ENCODE measurements around the gene OR4N2. TPM values are rescaled to one million over a fixed set of nuclear protein-coding genes. Genes with fewer than 3 reads are reported as not detected.
"Not testable (repeated sequence)": the region's sequence is repeated elsewhere in the genome, so short reads cannot be mapped to it uniquely, and the experiment has no call there.

The OR4N2 gene
- total and polyA plus RNA-seq, 2 donors (not counting 1 experiment from before 2014, with no cell fraction given) = not detected

- no peak overlapping the region for H2AFZ ChIP-seq (ENCODE audit: low read length)
- H3K9ac ChIP-seq (ENCODE audit: insufficient read depth, low read length) = no peak overlapping the region
- DNase-seq (ENCODE audit: low read depth in 2 of 2) = no peak
- H3K79me2 ChIP-seq (ENCODE audit: control insufficient read depth, insufficient read depth, low read length) = no peaks in the 10 kb centered on the region
- H3K4me1 ChIP-seq (ENCODE audit: control insufficient read depth, extremely low read depth, insufficient read depth, low read length) = no peaks in the 10 kb centered on the region
- no peak overlapping the region for H3K4me2 ChIP-seq (ENCODE audit: extremely low read depth, insufficient read depth, low read length)
- no peak overlapping the region for H3K27ac ChIP-seq (ENCODE audit: insufficient read depth, low read length)
- TF ChIP-seq CTCF (conservative IDR thresholded peaks at IDR 0.05 in 1 of 2, IDR thresholded peaks at IDR 0.05 in 1 of 2; ENCODE audit: low read depth in 1 of 2, low read length in 2 of 2) (no peak), EZH2 (IDR thresholded peaks at IDR 0.05; ENCODE audit: low read length, missing control alignments) (no peak)
- no peak overlapping the region for H3K4me3 ChIP-seq (replicated peaks in 1 of 4; ENCODE audit: control extremely low read depth in 1 of 4, insufficient read depth in 1 of 4, low read depth in 3 of 4, low read length in 4 of 4)
- no peaks in the 10 kb centered on the region for H3K27me3 ChIP-seq (ENCODE audit: control insufficient read depth, insufficient read depth, low read length)
- no peaks in the 10 kb centered on the region for H4K20me1 ChIP-seq (ENCODE audit: control insufficient read depth, extremely low read depth, insufficient read depth, low read length)
- no peaks in the 10 kb centered on the region for H3K36me3 ChIP-seq (ENCODE audit: control insufficient read depth, insufficient read depth, low read length)
- no peaks in the 10 kb centered on the region for H3K9me3 ChIP-seq (ENCODE audit: control insufficient read depth, insufficient read depth, low read depth, low read length)
Measured at GRCh38 chr14:19828314-19828713, 24.7 kb downstream of the OR4N2 start.

DNA sequence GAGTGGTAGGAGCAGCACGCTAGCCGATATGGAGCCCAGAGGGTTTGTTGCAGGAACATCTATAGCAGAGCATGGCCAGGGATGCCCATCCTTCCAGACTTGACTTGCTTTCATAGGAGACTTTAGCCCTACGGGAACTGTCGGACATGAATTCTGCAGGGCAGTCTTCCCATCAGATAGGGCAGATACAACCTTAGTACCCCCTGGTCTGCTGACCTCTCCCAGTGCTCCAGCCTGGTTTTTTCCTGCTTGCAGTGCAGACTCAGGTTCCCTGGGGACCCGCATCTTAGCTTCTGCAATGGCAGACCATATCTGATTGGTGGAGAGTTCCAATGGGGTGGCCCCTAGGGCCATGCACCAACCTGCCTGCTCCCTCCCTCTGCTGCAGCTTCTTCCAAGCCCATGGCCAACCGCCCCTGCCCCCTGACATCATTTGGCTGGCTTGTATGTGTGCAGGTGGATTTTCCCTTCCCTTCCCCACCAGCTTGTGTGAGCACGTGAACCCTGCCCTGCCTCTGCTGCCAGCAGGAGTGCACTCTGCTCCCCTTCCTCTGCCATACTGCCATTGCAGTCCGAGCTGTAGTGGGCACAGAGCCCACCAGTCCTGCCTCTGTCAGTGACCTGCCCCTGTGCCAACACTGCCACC is 30.8 kb downstream of the OR4N2 start:
- DNase-seq (ENCODE audit: low read depth in 2 of 2); H2AFZ ChIP-seq (ENCODE audit: low read length); H4K20me1 ChIP-seq (ENCODE audit: control insufficient read depth, extremely low read depth, insufficient read depth, low read length); H3K27ac ChIP-seq (ENCODE audit: insufficient read depth, low read length); H3K4me2 ChIP-seq (ENCODE audit: extremely low read depth, insufficient read depth, low read length); H3K27me3 ChIP-seq (ENCODE audit: control insufficient read depth, insufficient read depth, low read length); H3K4me3 ChIP-seq (replicated peaks in 1 of 4; ENCODE audit: control extremely low read depth in 1 of 4, insufficient read depth in 1 of 4, low read depth in 3 of 4, low read length in 4 of 4); H3K36me3 ChIP-seq (ENCODE audit: control insufficient read depth, insufficient read depth, low read length); H3K9ac ChIP-seq (ENCODE audit: insufficient read depth, low read length); H3K9me3 ChIP-seq (ENCODE audit: control insufficient read depth, insufficient read depth, low read depth, low read length); H3K4me1 ChIP-seq (ENCODE audit: control insufficient read depth, extremely low read depth, insufficient read depth, low read length); H3K79me2 ChIP-seq (ENCODE audit: control insufficient read depth, insufficient read depth, low read length): not testable (repeated sequence)

DNA sequence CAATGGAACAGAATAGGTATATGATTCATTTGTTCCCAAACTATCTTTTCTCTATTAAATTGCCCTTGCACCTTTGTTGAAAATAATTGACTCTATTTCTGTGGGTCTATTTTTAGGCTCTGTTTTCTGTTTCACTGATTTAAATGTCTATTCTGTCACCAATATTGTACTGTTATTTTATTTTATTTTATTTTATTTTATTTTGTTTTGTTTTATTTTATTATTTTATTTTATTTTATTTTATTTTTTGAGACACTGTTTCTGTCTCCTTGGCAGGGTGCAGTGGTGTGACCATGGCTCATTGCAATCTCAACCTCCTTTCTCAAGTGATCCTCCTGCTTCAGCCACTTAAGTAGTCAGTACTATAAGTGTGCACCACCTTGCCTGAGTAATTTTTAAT is 34.9 kb downstream of the OR4N2 start:
- TF ChIP-seq EZH2 (IDR thresholded peaks at IDR 0.05; ENCODE audit: low read length, missing control alignments) (no peak), CTCF (conservative IDR thresholded peaks at IDR 0.05 in 1 of 2, IDR thresholded peaks at IDR 0.05 in 1 of 2; ENCODE audit: low read depth in 1 of 2, low read length in 2 of 2) (no peak)
- Histone ChIP-seq H4K20me1 (ENCODE audit: control insufficient read depth, extremely low read depth, insufficient read depth, low read length) (no peaks in the 10 kb centered on the region), H3K4me2 (ENCODE audit: extremely low read depth, insufficient read depth, low read length) (no peak overlapping the region), H3K9me3 (ENCODE audit: control insufficient read depth, insufficient read depth, low read depth, low read length) (no peaks in the 10 kb centered on the region), H2AFZ (ENCODE audit: low read length) (no peak overlapping the region), H3K36me3 (ENCODE audit: control insufficient read depth, insufficient read depth, low read length) (no peaks in the 10 kb centered on the region), H3K4me1 (ENCODE audit: control insufficient read depth, extremely low read depth, insufficient read depth, low read length) (no peaks in the 10 kb centered on the region), H3K4me3 (replicated peaks in 1 of 4; ENCODE audit: control extremely low read depth in 1 of 4, insufficient read depth in 1 of 4, low read depth in 3 of 4, low read length in 4 of 4) (no peak overlapping the region), H3K27me3 (ENCODE audit: control insufficient read depth, insufficient read depth, low read length) (no peaks in the 10 kb centered on the region), H3K9ac (ENCODE audit: insufficient read depth, low read length) (no peak overlapping the region), H3K79me2 (ENCODE audit: control insufficient read depth, insufficient read depth, low read length) (no peaks in the 10 kb centered on the region), H3K27ac (ENCODE audit: insufficient read depth, low read length) (no peak overlapping the region)
- DNase-seq (ENCODE audit: low read depth in 2 of 2) = no peak
